SU-DHL-6 (cell line): ENCODE data around the gene TOP1.
A peak's percentile ranks its signal among the peaks of the same experiment; 100 is the strongest.

Source experiments
- H2AFZ ChIP-seq: fragments of 200-600 bp; sonication (generic); 2 replicates; pipeline ENCODE4 v1.6.1; 2014; ENCODE audit warnings: low read depth, mild to moderate bottlenecking, moderate library complexity, mixed read lengths, antibody characterized with exemption, low read length; ENCODE audit not compliant: severe bottlenecking
- H3F3A ChIP-seq: fragments of 200-600 bp; shearing (Covaris generic); 2 replicates; pipeline ENCODE4 v1.6.0; 2016; ENCODE audit warnings: antibody characterized with exemption, mild to moderate bottlenecking; ENCODE audit not compliant: insufficient read depth
- H3K27ac ChIP-seq: fragments of 200-600 bp; sonication (generic); 2 replicates; pipeline ENCODE4 v1.5.1; 2016; ENCODE audit warnings: low read depth, mild to moderate bottlenecking, low read length, moderate library complexity, mixed read lengths
- H3K27me3 ChIP-seq: fragments of 200-600 bp; sonication (generic), shearing (Covaris generic); 2 replicates; pipeline ENCODE4 v1.6.0; 2014; ENCODE audit warnings: mild to moderate bottlenecking, low read length
- H3K36me3 ChIP-seq: fragments of 200-600 bp; sonication (generic); 2 replicates; pipeline ENCODE4 v1.6.1; 2014; ENCODE audit warnings: mild to moderate bottlenecking, low read length, mixed read lengths
- H3K4me2 ChIP-seq: fragments of 300-600, 200-600 bp; shearing (Covaris generic), sonication (generic); 2 replicates; pipeline ENCODE4 v1.6.0; 2014; ENCODE audit warnings: low read length, low read depth, mild to moderate bottlenecking; ENCODE audit not compliant: poor library complexity, severe bottlenecking
- H3K4me3 ChIP-seq: fragments of 200-600 bp; sonication (generic); 2 replicates; pipeline ENCODE4 v1.5.1; 2014; ENCODE audit warnings: antibody characterized with exemption, low read length, mild to moderate bottlenecking, mixed read lengths; ENCODE audit not compliant: insufficient read depth, poor library complexity, severe bottlenecking
- H3K79me2 ChIP-seq: fragments of 200-600 bp; sonication (generic); 2 replicates; pipeline ENCODE4 v1.6.1; 2014; ENCODE audit warnings: mild to moderate bottlenecking, low read length, moderate library complexity; ENCODE audit not compliant: insufficient read depth
- H3K9ac ChIP-seq: fragments of 200-600 bp; sonication (generic); 2 replicates; pipeline ENCODE4 v1.7.0; 2014; ENCODE audit warnings: mild to moderate bottlenecking, low read length
- H3K9me2 ChIP-seq: fragments of 200-600 bp; sonication (generic); replicated peaks from 2 replicates; pipeline ENCODE4 v1.6.1; 2014; ENCODE audit warnings: low read length; ENCODE audit not compliant: insufficient read depth
- H3K9me3 ChIP-seq: fragments of 200-600 bp; sonication (generic); 2 replicates; pipeline ENCODE4 v1.6.1; 2014; ENCODE audit warnings: low read length, mixed read lengths; ENCODE audit not compliant: insufficient read depth
- H4K20me1 ChIP-seq: fragments of 200-600 bp; sonication (generic); 2 replicates; pipeline ENCODE4 v1.6.1; 2014; ENCODE audit warnings: low read depth, mild to moderate bottlenecking, antibody characterized with exemption, low read length, moderate library complexity, mixed read lengths
- CTCF ChIP-seq: fragments of 200-600 bp; sonication (generic); IDR thresholded peaks from one replicate; pipeline ENCODE4 v1.5.1; 2017; ENCODE audit warnings: antibody characterized with exemption, mild to moderate bottlenecking, low read length, moderate library complexity; ENCODE audit not compliant: insufficient read depth, poor library complexity, severe bottlenecking
- EZH2phosphoT487 ChIP-seq: fragments of 200-600 bp; sonication (generic), shearing (Covaris generic); conservative IDR thresholded peaks from 2 replicates; pipeline ENCODE4 v1.6.1; 2018; ENCODE audit warnings: mild to moderate bottlenecking, antibody characterized with exemption, low read length, moderate library complexity, mixed read lengths

Gene TOP1

GRCh38 chr20:41051009-41051825, 22.6 kb downstream of the TOP1 start:
- Histone ChIP-seq H3K9me3 (no peaks in the 10 kb centered on the region), H3K4me2 (peak overlapping the region; percentile 3), H3K79me2 (peaks cover 100% of the 10 kb centered on the region), H3K27me3 (no peaks in the 10 kb centered on the region), H3K4me3 (no peak overlapping the region), H2AFZ (no peak overlapping the region), H3F3A (0 out of 2 replicates have a peak, but pooled peaks cover 13% of the 10 kb centered on the region), H3K36me3 (no peaks in the 10 kb centered on the region), H3K9me2 (no peaks in the 10 kb centered on the region), H3K27ac (peak overlapping the region; percentile 39; the same call in 1 of the 2 replicates), H3K9ac (no peak overlapping the region), H4K20me1 (no peaks in the 10 kb centered on the region; the same call in 1 of the 2 replicates)
- TF ChIP-seq CTCF (no peak), EZH2phosphoT487 (no peak)

- TF ChIP-seq CTCF (no peak), EZH2phosphoT487 (no peak)
- Histone ChIP-seq H3K4me2 (no peak overlapping the region), H4K20me1 (peaks cover 6% of the 10 kb centered on the region; the same call in 1 of the 2 replicates), H3F3A (0 out of 2 replicates have a peak, but pooled peaks cover 13% of the 10 kb centered on the region), H2AFZ (no peak overlapping the region), H3K27ac (no peak overlapping the region), H3K9me3 (no peaks in the 10 kb centered on the region), H3K4me3 (no peak overlapping the region), H3K79me2 (peaks cover 98% of the 10 kb centered on the region), H3K36me3 (no peaks in the 10 kb centered on the region), H3K27me3 (no peaks in the 10 kb centered on the region), H3K9ac (no peak overlapping the region), H3K9me2 (no peaks in the 10 kb centered on the region)
Observed at GRCh38 chr20:41052742-41053419, 24.3 kb downstream of the TOP1 start.

- Histone ChIP-seq H3K9me3 (no peaks in the 10 kb centered on the region), H3K9me2 (no peaks in the 10 kb centered on the region), H3K79me2 (peaks cover 97% of the 10 kb centered on the region), H3K4me2 (no peak overlapping the region), H3K9ac (no peak overlapping the region), H3K27me3 (no peaks in the 10 kb centered on the region), H3F3A (0 out of 2 replicates have a peak, but pooled peaks cover 5% of the 10 kb centered on the region), H2AFZ (no peak overlapping the region), H3K36me3 (no peaks in the 10 kb centered on the region), H3K4me3 (no peak overlapping the region), H3K27ac (no peak overlapping the region), H4K20me1 (peaks cover 9% of the 10 kb centered on the region; the same call in 1 of the 2 replicates)
- no peak for TF ChIP-seq CTCF
- TF ChIP-seq EZH2phosphoT487, result no peak
Observed at GRCh38 chr20:41054070-41054846, 25.6 kb downstream of the TOP1 start.
